ENCODE results near the gene SCIN.
A peak's percentile ranks its signal among the peaks of the same experiment; 100 is the strongest.

- TF ChIP-seq POLR2A (IDR thresholded peaks at IDR 0.05): no peak
- peak in 2 of 4 donors; percentile 77 to 80 for TF ChIP-seq EP300 (IDR thresholded peaks at IDR 0.05)
Measured at GRCh38 chr7:12686234-12686890, 115.8 kb downstream of the SCIN start.
